Measurements from ENCODE around the gene HID1. TPM values are rescaled to one million over a fixed set of nuclear protein-coding genes. Genes with fewer than 3 reads are reported as not detected.
"Not testable (repeated sequence)": the region's sequence is repeated elsewhere in the genome, so short reads cannot be mapped to it uniquely, and the experiment has no call there.

HID1 gene
- total RNA-seq, 6 experiments from 2014 or later: 0.40 to 0.96 (median 0.56) TPM

GRCh38 chr17:74918906-74919305, 53.7 kb downstream of the HID1 start:
- H3K36me3 Mint-ChIP-seq (ENCODE audit: low read depth): no peaks in the 10 kb centered on the region
- H3K4me3 Mint-ChIP-seq: no peak overlapping the region
- TF ChIP-seq CTCF (IDR thresholded peaks at IDR 0.05): no peak
- H3K9me3 Mint-ChIP-seq: peaks cover 2% of the 10 kb centered on the region; the same call in 1 of the 2 replicates
- H3K27ac Mint-ChIP-seq: no peak overlapping the region
- H3K27me3 Mint-ChIP-seq (ENCODE audit: insufficient read depth): peaks cover 25% of the 10 kb centered on the region
- no peak for DNase-seq
- H3K4me1 Mint-ChIP-seq (ENCODE audit: low read depth): no peaks in the 10 kb centered on the region

- Mint-ChIP-seq H3K36me3 (ENCODE audit: low read depth) (no peaks in the 10 kb centered on the region), H3K27ac (no peak overlapping the region), H3K4me1 (ENCODE audit: low read depth) (no peaks in the 10 kb centered on the region), H3K4me3 (no peak overlapping the region), H3K27me3 (ENCODE audit: insufficient read depth) (peaks cover 25% of the 10 kb centered on the region), H3K9me3 (peaks cover 10% of the 10 kb centered on the region; the same call in 1 of the 2 replicates)
- no peak for DNase-seq
- no peak for TF ChIP-seq CTCF (IDR thresholded peaks at IDR 0.05)
These were observed 55.1 kb downstream of the HID1 start for GRCh38 chr17:74917430-74917829.

GRCh38 chr17:74916851-74917199, 55.7 kb downstream of the HID1 start:
- Mint-ChIP-seq H3K36me3 (ENCODE audit: low read depth) (no peaks in the 10 kb centered on the region), H3K27me3 (ENCODE audit: insufficient read depth) (peaks cover 22% of the 10 kb centered on the region), H3K9me3 (peaks cover 10% of the 10 kb centered on the region; the same call in 1 of the 2 replicates), H3K27ac (no peak overlapping the region), H3K4me3 (no peak overlapping the region), H3K4me1 (ENCODE audit: low read depth) (no peaks in the 10 kb centered on the region)
- no peak for TF ChIP-seq CTCF (IDR thresholded peaks at IDR 0.05)
- no peak for DNase-seq

DNA sequence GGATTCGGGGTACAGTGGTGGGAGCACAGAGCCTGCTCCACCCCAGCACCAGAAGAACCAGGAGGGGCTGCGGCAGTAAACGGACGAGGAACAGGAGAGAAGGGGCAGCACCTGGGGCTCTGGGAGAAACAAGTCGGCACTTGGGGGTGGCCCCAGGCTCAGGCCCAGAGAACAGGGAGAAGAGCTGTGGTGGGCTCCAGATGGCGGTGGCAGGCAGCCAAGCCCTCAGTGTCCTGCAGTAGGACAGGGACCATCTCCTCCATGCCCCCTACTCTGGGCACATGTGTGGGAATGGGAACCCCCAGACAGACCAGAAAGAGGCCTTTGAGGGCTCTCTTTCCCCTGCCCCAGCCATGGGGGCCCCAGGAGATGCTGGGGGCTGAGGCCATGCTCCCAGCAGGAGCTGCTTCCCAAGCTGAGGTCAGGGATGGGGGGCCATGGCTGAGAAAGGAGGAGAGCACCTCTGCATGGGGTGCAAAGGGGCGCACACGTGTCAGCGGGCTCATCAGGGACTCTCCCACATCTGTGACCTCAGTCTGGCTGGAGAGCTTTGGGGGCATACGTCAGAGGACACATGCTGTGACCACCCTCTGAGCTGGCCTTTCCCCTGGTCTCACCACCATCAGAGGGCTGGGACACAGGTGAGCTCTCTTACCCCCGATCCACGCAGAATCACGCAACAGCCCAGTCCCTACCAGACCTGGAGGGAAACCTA, 56.3 kb downstream of the HID1 start:
- no peaks in the 10 kb centered on the region for H3K4me1 Mint-ChIP-seq (ENCODE audit: low read depth)
- H3K4me3 Mint-ChIP-seq: no peak overlapping the region
- peaks cover 22% of the 10 kb centered on the region for H3K27me3 Mint-ChIP-seq (ENCODE audit: insufficient read depth)
- no peak for DNase-seq
- H3K36me3 Mint-ChIP-seq (ENCODE audit: low read depth): no peaks in the 10 kb centered on the region
- H3K27ac Mint-ChIP-seq: no peak overlapping the region
- TF ChIP-seq CTCF (IDR thresholded peaks at IDR 0.05): no peak
- peaks cover 10% of the 10 kb centered on the region; the same call in 1 of the 2 replicates for H3K9me3 Mint-ChIP-seq

GRCh38 chr17:74911423-74911822, 61.1 kb downstream of the HID1 start:
- not testable (repeated sequence) for H3K4me1 Mint-ChIP-seq (ENCODE audit: low read depth); H3K4me3 Mint-ChIP-seq; DNase-seq; H3K27ac Mint-ChIP-seq; H3K36me3 Mint-ChIP-seq (ENCODE audit: low read depth)
- peaks cover 34% of the 10 kb centered on the region for H3K27me3 Mint-ChIP-seq (ENCODE audit: insufficient read depth)
- H3K9me3 Mint-ChIP-seq: peaks cover 13% of the 10 kb centered on the region; the same call in 1 of the 2 replicates

DNA sequence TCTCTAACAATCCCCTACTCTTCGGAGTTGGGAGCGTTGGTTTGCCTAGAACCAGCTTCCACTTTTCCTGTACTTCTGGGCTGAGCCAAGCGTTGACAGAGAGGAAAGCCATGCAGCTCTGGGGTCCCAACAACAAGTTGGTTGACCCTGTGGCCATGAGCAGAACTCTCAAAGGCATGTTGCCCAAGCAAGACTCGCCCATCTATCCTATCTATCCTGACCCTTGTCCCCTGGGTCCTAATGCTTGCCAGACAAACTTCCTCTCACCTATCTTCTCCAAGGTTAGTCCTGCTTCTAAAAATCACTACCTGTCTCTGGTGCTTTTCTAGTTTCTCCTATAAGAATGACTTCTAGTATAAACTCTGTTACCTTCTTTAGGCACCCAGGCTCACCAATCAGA, 63.5 kb downstream of the HID1 start:
- peaks cover 27% of the 10 kb centered on the region for H3K27me3 Mint-ChIP-seq (ENCODE audit: insufficient read depth)

More for the DNA sequence above, 63.5 kb downstream of the HID1 start:
- not testable (repeated sequence) for H3K36me3 Mint-ChIP-seq (ENCODE audit: low read depth); H3K27ac Mint-ChIP-seq; H3K4me3 Mint-ChIP-seq; H3K4me1 Mint-ChIP-seq (ENCODE audit: low read depth); DNase-seq
- peaks cover 15% of the 10 kb centered on the region; the same call in 1 of the 2 replicates for H3K9me3 Mint-ChIP-seq
